HG03439 (cell line): ENCODE data around the gene SPEG.

Experiments
- ATAC-seq: cut with Tn5 transposase; IDR thresholded peaks from one replicate; pipeline ENCODE4 v1.9.1; 2021; ENCODE audit warnings: mild to moderate bottlenecking, moderate library complexity; ENCODE audit not compliant: unreplicated experiment

Gene SPEG

GRCh38 chr2:219457784-219458369 is 23.2 kb downstream of the SPEG start:
- no peak for ATAC-seq

DNA sequence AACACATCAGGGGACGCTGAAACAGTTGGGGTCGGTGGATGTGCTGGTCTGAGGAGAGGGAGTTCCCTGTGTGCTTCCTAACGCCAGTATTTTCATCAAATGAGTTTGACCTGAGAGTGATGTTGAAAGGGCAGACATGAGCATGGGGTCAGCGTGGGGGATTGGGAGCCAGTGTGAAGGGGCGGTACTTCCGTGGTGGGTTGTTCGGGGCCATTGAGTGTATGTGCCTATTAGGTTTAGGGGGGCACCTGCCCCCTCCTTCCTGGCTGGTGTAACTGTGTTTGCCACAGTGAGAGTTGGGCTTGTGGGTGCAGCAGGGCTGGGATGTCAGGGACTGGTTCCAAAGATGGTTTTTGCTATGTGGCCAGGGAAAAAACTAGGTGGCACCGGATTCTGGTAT is 24.4 kb downstream of the SPEG start:
- ATAC-seq, result no peak

GRCh38 chr2:219459460-219460311 is 25.0 kb downstream of the SPEG start:
- peak; percentile 67 for ATAC-seq

GRCh38 chr2:219460424-219460926 is 25.8 kb downstream of the SPEG start:
- no peak for ATAC-seq

GRCh38 chr2:219461047-219461514 is 26.4 kb downstream of the SPEG start:
- ATAC-seq, result no peak

GRCh38 chr2:219461669-219462068 is 27.0 kb downstream of the SPEG start:
- ATAC-seq, result no peak

GRCh38 chr2:219462349-219462748 is 27.7 kb downstream of the SPEG start:
- ATAC-seq, result no peak

DNA sequence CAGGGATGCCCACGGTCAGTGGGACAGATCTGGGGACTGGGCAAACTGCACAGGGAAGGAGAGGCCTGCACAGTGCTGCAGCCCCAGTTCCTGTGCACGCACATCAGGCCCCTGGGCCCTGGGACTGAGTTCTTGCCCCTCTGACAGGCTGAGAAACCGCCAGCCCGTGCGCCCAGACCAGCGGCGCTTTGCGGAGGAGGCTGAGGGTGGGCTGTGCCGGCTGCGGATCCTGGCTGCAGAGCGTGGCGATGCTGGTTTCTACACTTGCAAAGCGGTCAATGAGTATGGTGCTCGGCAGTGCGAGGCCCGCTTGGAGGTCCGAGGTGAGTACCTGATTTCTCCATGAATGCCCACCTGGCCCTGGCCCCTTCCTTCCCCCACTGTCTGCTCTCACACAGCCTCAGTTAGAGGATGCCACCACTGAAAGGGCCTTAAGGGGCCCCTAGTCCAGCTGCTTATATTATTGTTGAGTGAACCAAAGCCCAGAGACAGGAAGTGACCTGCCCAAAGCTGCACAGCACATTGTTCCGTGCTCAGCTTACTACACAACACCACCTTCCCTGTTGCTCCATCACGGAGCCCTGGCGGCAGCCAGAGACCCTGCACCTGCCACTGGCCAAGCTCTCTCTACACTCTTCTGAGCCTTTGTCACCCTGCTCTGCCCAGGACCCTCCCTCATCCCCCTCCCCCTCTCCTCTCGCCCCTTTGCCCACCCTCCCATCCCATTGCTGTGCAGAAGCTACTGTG is 29.8 kb downstream of the SPEG start:
- no peak for ATAC-seq

DNA sequence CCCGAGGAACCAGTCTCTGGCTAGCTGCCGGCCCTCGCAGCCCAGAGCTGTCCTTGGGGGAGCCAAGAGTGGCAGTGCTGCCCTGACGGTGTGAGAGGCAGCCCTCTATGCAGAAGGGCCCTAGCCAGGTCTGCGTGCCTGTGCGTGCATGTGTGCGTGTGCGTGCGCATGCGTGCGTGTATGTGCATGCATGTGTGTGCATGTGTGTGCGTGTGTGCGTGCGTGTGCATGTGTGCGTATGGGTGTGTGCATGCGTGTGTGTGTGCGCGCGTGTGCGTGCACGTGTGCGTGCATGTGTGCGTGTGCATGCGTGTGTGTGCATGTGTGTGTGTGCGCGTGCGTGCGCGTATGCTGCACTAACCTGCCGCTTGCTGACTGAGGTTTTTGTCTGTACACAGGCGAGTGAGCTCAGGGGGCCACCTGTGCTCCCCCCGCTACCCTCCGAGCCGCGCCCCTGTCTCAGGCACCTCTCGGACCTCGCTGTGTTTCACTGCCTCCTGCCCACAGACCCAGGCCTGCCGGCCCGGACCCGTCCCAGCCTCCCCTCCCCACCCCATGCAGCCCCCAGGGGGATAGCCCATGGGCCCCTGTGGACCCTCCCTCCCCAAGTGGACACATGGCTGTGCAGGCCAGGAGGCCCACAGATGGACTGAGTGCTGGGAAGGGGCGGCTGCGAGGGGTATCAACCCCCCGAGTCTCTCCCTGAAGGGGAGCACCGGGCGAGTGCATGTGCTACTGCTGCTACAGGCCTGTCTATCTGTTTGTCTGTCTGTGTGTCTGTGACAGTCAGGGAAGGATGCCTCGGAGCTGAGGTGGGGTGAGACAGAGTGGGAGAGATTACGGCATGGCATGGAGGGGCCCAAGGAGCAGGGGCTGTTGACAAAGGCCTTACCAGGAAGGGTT is 31.3 kb downstream of the SPEG start:
- no peak for ATAC-seq

DNA sequence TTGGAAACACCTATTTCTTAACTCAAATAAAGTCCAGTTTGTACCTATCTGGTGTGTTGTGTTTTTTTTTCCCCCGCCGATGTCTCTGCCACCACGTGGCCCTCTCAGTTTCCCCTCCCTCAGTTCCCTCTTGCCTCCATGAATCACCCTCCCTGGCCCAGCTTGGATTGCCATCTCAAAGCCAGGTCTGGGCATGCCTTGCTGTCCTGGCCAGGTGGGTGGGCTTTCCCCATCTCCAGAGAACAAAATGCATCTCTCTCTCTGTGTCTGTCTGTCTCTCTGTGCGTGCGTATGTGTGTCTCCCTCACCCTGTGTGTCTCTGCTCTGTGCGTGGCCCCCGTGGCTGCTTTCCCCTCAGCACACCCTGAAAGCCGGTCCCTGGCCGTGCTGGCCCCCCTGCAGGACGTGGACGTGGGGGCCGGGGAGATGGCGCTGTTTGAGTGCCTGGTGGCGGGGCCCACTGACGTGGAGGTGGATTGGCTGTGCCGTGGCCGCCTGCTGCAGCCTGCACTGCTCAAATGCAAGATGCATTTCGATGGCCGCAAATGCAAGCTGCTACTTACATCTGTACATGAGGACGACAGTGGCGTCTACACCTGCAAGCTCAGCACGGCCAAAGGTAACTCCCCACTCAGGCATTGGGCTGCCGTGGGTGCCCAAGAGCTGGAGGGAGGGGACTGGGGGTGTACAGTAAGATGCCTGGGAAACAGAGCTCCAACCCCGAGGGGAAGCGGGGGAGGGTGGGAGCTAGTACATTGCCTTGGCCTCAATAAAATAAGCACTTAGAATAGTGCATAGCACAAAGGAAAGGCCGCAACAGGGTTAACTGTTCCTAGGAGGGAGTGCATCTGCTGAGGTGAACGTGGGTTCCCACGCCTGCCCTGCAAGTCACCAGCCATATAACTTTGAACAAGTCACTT is 32.4 kb downstream of the SPEG start:
- no peak for ATAC-seq

GRCh38 chr2:219467736-219468075 is 33.1 kb downstream of the SPEG start:
- ATAC-seq, result no peak

- ATAC-seq, result no peak
Observed at GRCh38 chr2:219468410-219469185, 34.0 kb downstream of the SPEG start.

DNA sequence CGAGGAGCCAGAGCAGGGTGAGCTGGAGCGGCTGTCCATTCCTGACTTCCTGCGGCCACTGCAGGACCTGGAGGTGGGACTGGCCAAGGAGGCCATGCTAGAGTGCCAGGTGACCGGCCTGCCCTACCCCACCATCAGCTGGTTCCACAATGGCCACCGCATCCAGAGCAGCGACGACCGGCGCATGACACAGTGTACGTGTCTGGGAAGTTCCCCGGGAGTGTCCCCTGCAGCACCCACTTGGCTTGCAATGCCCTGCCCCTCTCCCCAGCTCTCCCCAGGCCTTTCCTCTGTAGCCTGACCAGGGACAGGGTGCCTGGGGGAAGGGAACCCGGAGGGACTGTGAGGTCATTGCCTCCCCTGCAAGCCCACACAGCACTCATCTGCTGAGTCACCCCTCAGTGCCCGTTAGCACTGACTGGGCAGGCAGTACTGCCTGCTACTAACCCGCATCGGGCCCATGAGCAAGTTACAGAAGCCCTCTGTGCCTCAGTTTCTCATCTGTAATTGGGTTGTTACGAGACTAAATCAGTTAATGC is 34.6 kb downstream of the SPEG start:
- ATAC-seq, result no peak

GRCh38 chr2:219470429-219470828 is 35.8 kb downstream of the SPEG start:
- ATAC-seq, result no peak

DNA sequence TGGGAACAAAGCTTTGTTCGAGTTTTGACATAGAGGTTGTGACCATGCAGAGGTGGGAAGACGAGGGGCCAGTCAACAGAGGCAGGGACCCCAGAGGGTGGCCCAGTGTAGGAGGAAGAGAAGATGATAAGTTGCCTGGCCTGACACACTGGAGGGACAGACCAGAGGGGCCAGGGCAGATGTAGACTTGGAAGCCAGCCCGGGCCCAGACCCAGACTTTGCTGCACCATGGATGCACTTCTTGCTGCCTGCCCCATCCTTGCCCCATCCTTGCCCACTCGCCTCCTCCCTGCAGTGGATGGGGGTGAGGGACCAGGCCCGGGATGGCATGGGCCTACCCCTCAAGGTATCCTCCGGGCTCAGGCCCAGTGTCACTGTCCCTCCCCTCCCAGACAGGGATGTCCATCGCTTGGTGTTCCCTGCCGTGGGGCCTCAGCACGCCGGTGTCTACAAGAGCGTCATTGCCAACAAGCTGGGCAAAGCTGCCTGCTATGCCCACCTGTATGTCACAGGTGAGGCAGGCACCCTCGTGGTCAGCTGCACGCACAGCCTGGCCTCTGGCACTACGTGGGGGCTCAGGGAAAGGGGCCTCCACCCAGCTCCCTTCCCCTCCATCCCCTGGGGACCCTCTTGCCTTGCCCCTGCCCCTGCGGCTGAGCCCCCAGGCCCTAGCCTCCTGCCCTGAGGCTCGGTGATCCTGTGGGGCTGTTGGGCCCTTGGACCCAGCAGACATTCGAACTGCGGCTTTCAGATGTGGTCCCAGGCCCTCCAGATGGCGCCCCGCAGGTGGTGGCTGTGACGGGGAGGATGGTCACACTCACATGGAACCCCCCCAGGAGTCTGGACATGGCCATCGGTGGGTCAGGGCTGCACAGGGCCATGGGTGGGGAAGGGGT is 37.1 kb downstream of the SPEG start:
- no peak for ATAC-seq

GRCh38 chr2:219472629-219473187 is 38.1 kb downstream of the SPEG start:
- ATAC-seq, result no peak

- ATAC-seq, result no peak
Observed at GRCh38 chr2:219473511-219473910, 38.9 kb downstream of the SPEG start.
